ENCODE data around the gene SMAD6.
A peak's percentile ranks its signal among the peaks of the same experiment; 100 is the strongest.

SMAD6 gene

DNA sequence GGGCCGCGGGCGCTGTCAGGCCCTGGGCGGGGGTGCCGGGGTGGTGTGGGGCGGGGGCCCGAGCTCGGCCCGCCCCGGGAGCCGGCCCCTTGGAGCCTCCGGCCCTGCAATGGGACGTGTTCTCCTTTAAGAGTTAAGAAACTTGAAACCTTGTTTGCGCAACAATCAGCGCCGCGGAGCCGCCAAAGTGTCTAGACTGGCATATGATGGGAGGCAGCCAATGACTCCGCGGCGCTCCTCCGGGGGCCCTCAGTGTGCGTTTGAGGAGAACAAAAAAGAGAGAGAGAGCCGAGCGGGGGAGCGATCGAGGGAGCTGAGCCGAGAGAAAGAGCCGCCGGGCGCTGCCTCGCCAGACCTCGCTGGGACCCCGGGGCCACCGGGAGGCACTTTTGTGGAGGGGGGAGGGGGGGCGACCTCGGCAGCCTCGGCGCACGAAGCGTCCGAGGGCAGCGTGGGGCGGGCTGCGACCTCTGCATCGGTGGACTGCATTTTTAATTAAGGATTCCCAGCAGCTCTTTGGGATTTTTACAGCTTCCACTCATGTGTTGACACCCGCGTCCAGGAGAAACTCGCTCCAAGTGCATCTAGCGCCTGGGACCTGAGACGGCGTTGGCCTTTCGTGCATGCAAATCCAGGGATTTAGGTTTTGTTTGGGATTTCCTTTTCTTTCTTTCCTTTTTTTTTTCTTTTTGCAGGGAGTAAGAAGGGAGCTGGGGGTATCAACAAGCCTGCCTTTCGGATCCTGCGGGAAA, at the start of gene SMAD6:
Gene SMAD6, plus strand, starts transcription at position 202 of the 752 bp plus-strand sequence. CDS start 1,023 bp downstream, outside the sequence.
- peak; percentile 98 for DNase-seq

DNA sequence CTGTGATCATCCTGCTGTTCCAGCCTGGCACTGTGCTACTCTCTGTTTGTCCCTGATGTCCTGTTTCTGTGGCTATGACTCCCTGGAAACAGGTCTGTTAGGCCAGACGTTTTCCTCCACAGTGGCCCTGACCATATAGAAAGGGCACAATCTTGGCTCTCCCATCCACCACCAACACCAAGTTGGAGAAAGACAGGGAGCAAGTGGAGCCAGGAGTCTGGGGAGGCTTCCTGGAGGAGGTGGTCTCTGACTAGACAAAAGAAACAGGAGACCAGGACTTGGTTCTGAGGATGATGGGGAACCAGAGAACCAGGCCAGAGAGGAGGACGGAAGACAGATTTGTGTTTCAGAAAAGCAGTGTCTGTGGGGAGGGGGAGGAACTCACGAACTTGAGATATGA, 49.2 kb upstream of the SMAD6 start:
- DNase-seq = no peak

DNA sequence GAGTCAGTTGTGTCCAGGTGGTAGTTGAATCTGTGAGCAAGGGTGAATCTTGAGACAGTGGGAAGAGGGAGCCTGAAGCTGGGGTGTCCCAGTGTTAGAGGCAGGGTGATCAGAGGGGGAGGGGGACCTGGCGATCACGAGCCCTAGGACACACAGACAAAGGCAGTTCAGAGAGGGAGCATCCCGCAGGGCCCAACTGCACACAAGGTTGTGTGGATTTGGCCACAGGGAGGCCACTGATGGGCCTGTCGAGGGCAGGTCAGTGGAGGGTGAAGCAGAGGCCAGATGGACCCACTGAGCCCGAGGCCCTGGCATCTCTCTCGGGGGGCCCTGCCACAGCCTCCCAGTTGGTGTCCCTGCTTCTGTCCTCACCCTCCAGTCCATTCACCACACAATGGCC, 48.6 kb upstream of the SMAD6 start:
- no peak for DNase-seq

DNA sequence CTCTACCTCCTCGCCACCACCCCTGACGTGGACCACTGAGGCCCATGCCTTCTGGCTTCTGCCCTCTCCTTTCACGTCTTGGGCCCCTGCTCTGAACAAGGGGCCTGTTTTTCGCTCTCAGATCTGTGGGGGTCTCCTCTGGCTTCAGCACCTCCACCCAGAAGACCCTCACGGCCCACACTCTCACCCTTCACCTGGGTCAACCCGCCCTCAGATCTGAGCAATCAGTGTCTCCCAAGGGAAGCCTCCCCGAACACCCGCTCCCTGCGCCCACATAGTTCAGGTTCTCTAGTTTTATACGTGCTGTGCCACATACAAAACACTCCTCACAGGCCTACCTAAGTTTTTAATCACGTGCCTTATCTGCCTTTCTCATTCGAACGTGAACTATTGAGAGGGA, 48.2 kb upstream of the SMAD6 start:
- no peak for DNase-seq

DNA sequence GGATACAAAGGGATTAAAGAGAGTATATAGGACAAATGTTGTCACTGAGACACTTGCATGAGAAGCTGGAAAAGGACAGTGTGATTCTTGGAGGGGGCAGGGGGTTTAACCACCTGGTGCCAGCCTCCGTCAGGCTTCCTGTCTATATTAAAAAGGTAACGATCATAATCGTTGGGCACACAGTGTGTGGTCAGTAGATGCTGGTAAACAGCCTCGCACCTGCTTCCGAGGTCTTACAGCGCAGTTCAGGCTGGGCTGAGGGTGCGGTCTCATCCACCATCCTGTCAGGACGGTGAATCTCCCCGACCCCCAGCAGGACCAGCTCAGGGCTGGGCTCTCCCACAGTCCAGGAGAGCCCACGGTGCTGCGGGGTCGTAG, 47.7 kb upstream of the SMAD6 start:
- no peak for DNase-seq

DNA sequence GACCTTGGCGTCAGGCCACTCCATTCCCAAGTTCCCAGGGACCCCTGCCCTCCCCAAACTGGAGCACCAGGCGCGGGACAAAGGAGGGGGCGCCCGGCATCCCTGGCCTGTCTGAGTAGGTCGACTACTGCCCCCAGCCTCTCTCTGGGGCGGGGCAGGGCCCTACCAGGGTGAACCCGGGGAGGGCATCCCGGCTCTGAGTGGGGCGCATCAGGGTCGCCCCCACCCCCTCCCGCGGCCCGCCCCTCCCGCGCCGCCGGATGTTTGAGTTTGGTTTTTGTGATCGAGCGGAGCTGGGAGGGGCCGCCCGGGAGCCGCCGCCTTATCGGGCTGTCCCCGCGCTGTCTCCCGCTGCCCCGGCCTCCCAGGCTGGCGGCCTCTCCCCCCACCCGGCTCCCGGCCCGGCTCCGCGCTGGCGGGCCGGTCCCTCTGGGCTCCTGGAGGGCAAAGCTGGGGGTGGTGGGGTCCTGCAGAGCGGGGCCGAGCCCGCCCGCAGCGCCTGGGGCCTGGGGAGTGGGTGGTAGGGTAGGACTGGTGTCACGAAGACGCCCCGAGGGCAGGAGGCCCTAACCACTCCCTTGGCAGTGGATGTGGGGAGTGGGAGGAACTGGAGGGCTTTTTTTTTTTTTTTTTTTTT, 47.2 kb upstream of the SMAD6 start:
- no peak for DNase-seq

DNA sequence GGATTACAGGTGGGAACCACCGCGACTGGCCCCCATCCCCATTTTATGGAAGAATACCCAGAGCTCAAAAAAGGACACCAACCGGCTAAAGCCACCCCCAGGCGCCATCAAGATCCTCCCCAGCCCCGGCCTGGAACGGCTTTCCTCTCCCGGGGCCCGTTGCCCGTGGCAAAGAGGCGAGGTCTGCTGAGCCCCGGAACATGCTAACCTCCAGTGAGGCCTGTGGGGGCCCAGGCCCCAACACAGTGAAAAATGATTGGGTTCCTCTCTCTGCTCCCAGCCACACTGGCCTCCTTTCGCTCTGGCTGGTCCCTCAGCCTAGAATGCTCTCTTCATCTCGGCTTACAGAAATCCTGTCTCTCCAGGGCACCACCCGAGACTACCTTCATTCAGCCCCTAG, 46.5 kb upstream of the SMAD6 start:
- DNase-seq = no peak

DNA sequence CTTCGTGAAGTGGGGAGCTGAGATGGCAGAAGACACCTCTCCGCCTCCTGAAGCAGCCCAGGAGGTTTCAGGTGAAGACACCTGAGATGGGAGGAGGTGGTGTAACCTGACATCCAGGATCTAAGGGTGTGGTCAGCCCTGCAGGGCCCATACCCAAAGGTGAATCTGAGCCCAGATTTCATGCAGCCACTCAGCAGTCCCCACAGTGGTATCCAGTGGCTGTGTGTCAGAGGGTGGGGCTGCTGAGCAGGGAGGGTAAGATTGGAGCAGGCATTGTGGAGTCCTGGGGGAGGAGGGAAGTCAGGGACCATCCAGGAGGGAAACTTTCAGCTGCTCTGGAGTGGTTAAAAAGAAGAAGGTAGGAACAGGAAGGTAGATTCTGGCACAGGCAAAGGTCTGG, 46.0 kb upstream of the SMAD6 start:
- DNase-seq = no peak

DNA sequence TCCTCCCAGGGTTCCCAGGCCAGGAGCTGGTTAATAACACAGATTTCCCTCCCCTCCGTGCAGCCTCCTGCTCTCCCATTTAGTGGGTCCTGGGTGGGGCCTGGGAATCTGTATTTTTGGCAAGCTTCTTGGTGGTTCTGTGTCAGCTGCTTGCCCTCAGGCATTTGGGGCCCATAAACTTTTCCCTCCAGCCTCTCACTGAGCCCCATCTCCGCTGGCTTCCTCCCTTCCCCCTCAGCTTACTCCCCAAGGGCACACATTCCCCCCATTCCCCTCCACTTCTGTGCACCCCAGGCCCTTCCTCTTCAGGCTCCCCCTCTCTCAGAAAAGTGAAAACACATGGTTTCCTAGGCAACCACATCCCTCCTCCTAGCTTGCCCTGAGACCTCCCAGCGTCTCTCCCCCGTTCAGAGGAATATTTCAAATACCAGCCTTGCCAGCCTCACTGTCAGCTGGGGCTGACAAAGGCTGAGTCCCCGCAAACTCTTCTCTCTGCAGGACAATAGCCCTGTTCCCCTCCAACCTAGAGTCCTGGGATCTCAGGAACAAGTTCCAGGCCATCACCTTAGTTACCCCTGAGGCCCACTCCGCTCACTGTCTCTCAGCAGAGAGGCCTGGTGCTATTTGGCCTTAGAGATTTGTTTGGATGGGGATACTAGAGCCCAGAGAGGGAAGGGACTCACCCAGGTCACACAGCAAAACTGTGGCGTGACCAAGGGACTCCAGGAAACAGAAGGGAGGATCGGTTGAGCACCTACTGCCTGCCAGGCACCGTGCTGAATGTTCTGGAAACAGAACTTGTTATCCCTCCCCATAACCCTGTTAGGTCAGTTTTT, 44.6 kb upstream of the SMAD6 start:
- DNase-seq = no peak

DNA sequence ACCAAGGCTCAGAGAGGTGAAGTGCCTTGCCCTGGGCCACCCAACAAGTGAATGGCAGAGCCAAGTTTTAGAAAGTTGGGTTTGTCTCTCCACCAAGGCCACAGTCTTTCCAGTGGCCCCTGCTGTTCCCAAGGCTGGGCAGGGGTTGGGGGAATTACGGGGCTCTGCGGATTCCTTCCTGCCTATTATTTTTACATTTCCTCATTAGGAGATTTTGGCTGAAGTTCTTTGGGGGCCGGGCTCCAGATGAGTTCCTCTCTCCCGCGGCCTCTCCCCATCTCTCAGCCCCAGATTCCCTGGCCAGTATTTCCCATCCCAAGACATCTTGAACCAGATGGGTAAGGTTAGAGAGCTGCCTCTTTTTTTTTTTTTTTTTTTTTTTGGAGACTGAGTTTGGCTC, 44.0 kb upstream of the SMAD6 start:
- no peak for DNase-seq

DNA sequence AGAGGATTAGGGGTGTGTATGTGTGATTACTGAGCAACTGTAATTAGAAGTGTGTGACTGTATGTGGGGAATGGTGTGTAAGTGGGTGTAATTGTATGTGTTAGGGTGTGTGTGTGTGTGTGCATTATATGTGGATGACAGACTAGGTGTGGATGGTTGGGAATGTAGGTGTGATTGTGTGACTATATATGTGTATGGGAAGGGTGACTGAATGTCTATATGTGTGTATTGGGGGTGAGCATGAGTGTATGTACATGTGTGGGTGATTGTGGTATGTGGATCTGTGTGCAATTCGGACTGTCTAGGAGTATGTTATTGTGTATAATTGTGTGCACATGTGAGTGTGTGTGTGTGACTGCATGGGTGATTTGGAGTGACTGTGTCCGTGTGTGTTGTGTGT, 43.2 kb upstream of the SMAD6 start:
- DNase-seq = no peak

DNA sequence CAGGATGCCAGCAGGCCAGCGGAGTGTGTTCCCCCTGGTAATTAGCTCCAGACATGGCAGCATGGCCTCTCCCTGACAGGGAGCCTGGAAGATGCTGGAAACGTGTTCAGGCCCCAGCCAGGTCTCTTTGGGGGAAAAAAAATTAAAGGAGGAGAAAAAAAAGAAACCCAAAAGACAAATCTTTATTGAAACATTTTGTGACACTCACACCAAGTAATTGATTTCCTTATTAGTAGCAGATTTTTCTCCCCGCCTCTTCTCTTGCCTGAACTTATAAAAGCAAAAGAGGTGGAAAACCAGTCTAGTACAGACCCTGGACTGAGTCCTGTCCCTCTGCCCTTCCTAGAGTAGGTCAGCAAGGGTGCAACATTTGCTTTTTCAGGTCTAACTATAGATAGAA, 42.7 kb upstream of the SMAD6 start:
- DNase-seq = no peak

DNA sequence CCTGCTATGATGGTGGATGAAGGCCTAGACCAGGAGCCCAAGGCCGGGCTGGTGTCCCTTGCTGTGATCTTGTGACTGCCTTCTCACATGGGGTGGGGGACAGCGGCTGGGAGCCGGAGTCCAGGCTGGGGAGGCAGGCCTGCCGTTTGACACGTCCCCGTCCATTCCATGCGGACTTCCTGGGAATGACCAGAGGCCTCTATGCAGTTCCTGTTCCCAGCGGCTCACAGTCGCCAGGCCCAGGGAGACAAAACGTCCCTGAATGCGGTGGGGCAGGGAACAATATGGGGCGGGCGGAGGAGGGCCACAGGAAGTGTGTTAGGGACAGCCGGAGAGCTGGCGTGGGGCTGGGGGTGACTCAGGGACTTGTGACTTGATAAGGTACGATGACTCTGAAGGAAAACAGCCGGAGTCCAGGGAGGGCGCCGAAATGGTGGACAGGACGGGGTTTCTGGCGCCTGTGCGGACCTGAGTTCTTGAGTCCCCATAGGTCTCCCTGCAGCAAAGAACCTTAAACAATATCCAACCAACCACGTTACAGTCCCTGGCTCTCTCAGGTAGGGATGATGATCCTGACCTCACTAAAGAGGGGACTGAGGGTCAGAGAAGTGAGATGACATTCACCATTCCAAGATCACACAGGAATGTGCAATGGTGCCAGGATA, 40.5 kb upstream of the SMAD6 start:
- no peak for DNase-seq

DNA sequence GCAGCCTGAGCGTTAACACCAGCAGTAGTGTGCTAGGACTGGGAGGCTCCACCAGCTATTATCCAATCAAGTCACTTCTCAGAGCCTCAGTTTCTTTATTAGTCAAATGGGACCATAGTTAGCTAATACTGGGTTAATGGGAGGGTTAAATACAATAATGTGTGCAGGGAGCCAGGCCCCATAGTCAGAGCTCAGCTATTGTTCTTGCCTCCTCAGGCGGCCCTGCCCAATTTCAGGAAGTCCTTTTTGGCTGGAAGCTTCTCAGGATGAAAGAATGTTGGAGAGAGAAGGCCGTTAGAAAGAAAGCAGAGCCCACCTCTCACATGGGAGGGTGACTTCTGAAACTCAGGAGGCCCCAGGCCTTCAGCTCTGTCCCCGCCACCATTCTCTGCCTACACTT, 39.5 kb upstream of the SMAD6 start:
- no peak for DNase-seq

DNA sequence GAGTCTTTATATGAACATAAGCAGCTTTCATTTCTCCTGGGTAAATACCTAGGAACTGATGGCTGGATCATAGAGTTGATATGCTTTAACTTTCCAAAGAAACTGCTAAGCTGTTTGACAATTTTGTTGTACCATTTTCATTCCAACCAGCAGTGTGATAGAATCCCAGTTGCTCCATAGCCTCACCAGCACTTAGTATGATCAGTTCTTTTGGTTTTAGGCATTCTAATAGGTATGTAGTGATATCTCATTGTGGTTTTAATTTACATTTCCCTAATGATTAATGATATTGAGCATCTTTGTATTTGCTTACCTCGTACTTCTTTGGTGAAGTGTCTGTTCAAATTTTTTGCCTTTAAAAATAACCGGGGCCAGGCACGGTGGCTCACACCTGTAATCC, 38.4 kb upstream of the SMAD6 start:
- no peak for DNase-seq

DNA sequence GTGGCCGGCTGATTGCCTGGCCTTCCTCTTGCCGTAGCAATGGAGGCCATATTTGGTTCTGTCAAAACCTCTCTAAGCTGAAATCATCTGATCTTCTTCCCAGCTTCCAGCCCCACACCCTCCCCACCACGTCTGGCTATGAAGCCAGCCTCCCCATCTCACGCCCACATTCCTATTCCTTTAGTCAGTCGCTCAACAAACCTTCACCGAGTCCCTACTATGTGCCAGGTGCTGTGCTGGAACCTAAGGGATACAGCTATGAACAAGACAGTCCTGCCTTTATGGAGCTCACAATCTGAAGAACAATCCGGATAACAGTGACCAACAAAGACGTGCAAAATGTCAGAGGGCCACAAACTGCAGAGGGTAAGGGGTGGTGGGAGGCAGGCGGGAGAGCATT, 31.9 kb upstream of the SMAD6 start:
- no peak for DNase-seq

DNA sequence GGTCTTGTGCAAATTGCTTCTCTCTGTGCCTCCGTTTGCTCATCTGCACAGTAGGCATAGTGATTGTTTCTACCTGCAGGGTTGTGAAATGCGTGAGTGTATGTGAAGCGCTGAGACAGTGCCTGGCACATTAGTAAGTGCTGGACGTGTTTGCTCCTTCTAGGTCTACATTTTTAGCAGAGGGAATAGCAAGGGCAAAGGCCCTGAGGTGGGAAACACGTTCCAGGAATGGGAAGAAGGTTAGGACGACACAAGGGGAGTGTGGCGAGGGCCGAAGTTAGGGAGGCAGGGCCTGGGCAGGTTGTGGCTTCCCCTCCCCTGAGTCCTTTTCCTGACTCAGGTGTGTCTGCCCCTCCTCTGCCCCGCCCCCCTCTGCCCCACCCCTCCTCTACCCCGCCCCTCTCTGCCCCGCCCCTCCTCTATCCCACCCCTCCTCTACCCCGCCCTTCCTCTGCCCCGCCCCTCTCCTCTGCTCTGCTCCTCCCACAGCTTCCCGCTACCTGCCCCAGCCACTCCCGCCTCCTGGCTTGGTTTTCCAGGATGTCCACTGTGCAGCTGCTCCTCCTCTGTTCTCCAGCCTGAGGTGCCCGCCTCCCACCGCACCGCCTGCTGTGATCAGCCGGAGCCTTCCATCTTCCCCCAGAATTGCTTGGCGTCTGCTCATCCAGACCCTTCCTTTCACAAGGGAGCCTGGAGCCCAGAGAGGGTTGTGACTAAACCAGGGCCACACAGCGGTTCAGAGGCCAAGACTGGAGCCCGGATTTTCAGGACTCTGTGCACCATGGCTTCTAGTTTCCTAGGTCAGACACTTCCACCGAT, 31.1 kb upstream of the SMAD6 start:
- DNase-seq = no peak

DNA sequence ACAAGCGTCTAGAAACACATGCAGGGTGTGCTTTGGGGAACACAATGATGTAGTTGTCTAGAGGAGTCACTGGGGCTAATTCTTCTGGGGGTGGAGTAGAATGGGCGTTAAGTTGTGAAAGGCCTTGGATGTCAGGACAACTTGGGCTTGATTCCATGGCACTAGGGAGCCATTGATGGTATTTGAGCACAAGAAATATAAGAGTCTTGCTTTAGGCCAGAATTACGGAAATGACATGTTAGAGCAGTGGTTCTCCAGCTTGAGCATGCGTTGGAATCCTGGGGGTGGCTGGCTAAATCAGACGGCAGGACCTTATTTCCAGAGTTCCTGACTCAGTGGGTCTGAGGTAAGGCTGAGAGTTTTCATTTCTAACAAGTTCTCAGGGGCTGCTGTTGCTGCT, 29.2 kb upstream of the SMAD6 start:
- no peak for DNase-seq

DNA sequence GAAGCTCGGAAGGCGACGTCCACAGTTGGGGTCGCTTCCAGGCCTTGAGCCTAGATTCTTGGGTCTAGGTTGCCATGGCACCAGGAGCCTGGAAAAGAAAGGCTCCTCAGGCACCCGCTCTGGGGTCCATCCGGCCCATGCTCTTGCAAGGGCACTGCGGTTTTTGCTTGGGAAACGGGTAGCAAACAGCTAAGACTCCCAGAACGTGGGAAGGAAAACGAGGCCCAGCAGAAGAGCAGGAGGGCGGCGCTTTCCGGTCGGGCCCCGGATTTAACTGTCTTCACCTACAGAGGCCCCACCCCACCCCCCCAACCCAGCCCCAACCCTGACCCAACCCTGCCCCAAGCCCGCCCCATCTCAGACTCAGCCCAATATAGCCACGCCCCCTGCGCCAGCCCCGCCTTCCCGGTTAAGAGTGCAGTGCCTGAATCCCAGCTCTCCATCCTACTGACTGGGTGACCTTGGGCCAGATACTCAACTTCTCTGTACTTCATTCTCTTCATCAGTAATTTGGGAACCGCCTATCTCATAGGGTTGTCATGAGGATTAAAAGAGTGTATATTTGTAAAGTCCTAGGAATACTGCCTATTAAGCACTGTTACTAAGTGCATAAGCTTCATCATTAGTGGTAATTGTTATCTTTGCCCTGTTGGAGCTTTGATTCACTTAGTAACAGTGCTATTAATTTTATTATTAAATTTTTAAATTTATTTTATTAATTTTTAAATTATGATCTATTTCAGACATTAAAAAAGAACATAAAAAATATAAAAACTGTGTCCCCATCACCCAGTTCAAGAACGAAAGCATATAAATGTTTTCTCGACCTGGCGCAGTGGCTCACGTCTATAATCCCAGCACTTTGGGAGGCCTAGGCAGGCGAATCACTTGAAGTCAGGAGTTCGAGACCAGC, 28.4 kb upstream of the SMAD6 start:
- peak; percentile 90 to 94 for DNase-seq

DNA sequence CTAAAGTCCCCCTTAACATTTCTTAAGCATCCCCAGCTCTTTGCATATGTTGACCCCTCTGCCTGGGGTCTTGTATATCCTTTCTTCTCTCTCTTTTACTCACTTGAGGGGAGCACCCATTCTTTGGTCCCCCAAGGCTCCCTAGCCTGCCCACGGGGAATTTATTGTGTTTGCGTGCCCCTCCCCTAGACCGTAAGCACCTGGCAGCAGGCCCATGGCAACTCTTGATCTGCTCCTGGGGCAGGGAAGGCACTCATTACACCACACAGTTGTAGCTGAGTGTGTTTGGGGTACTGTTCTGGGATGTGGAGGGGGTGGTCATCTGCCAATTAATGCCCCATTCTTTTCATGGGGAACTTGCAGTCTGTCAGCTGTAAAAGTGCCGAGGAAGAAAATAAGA, 27.3 kb upstream of the SMAD6 start:
- DNase-seq = no peak

DNA sequence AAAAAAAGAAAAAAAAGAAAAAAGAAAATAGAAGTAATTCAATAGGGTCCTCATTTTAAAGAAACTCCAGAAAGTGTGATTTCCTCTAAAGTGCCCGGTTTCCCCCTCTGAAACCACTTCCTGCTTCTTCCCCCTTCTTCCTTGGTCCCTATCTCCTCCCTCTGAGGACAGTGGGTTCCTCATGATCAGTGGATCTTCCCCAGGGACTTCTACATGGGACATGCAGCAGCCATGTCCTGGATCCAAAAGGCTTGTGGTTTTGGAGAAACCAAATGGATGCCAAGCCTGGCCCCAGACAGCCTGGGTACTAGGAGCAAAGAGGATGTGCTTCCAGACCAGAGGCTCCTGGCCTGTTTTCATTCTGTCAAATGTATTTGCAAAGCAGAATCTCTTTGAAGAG, 26.6 kb upstream of the SMAD6 start:
- peak; percentile 31 to 38 for DNase-seq

All from Kasumi-1 (cell line).